GM23248 (cell line): ENCODE data around the gene XRCC4.

Experiments used
- EZH2 ChIP-seq: fragments of 200-600 bp; sonication (generic); IDR thresholded peaks from 2 replicates; pipeline ENCODE4 v1.6.1; 2018; ENCODE audit warnings: antibody characterized with exemption, mild to moderate bottlenecking; ENCODE audit not compliant: insufficient read depth, poor library complexity, severe bottlenecking
- EZH2phosphoT487 ChIP-seq: fragments of 200-600 bp; sonication (generic); IDR thresholded peaks from 2 replicates; pipeline ENCODE4 v1.6.1; 2018; ENCODE audit warnings: antibody characterized with exemption, moderate library complexity, mild to moderate bottlenecking, low read depth; ENCODE audit not compliant: insufficient read depth

GRCh38 chr5:83341815-83342334 lies 264.5 kb downstream of the XRCC4 start:
- TF ChIP-seq EZH2 (no peak), EZH2phosphoT487 (no peak)
